ENCODE measurements around the gene PPP6R2.

Gene PPP6R2, protein sequence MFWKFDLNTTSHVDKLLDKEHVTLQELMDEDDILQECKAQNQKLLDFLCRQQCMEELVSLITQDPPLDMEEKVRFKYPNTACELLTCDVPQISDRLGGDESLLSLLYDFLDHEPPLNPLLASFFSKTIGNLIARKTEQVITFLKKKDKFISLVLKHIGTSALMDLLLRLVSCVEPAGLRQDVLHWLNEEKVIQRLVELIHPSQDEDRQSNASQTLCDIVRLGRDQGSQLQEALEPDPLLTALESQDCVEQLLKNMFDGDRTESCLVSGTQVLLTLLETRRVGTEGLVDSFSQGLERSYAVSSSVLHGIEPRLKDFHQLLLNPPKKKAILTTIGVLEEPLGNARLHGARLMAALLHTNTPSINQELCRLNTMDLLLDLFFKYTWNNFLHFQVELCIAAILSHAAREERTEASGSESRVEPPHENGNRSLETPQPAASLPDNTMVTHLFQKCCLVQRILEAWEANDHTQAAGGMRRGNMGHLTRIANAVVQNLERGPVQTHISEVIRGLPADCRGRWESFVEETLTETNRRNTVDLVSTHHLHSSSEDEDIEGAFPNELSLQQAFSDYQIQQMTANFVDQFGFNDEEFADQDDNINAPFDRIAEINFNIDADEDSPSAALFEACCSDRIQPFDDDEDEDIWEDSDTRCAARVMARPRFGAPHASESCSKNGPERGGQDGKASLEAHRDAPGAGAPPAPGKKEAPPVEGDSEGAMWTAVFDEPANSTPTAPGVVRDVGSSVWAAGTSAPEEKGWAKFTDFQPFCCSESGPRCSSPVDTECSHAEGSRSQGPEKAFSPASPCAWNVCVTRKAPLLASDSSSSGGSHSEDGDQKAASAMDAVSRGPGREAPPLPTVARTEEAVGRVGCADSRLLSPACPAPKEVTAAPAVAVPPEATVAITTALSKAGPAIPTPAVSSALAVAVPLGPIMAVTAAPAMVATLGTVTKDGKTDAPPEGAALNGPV

DNA sequence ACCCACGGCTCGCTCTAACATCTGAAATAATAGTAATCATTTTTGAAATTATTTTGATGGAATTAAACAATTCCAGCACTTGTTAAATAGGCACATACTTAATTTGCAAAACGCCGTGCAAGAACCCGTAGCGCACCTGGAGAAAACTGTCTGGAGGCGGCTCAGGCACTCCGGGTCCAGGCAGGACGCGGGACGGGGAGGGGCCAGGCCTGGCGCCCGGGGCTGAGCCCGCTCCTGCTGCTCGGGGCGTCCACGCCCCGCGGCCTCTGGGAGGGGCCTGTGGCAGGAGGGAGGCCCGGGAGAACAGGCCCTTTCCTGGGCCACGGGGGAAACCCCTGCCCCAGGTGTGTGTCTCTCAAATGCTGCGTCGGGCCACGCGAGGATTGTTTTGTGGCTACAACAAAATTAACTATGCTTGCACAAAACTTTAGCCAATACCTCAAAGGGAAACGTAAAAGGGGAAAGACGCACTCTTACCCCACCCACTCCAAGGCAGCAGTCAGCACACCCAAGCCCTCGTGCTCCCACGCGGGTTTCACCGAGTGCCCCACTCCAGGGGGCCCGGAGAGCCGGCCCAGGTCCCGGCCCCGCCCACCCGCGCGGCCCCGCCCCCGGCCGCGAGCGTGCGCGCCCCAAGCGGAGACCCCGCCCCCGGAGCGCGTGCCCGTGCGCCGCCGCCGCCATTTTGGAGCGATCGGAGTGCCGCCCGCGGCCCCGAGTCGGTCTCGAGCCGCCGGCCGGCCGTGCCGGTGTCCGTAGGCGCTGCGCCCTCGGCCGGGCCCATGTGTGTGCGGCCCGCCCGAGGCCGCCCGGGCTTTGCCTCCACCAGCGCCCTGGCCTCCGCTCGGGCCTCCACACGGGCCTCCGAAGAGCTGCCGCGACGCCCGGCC is at the start of gene PPP6R2:
TSS of gene PPP6R2 (plus strand) at position 677 of the 890 bp plus-strand sequence. CDS start 50,582 bp downstream, outside the sequence.
- peak; percentile 98 for DNase-seq

- DNase-seq, result no peak
Measured at GRCh38 chr22:50293441-50294318, 49.4 kb upstream of the PPP6R2 start.

DNA sequence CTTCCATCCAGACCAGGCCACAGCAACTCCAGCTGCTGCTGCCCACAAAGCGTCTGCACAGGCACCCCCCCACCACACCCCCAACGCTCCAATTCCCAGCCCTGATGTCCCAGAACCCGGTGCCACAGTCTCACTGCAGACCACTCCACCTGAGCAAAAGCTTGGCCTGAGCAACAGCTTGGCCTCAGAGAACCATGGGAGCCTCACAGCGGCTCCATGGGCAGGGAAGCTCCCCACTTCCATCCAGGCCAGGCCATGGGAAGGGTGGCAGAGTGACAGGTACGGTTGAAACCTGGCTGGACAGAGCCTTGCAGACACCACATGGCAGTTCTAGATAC is 48.8 kb upstream of the PPP6R2 start:
- no peak for DNase-seq

DNA sequence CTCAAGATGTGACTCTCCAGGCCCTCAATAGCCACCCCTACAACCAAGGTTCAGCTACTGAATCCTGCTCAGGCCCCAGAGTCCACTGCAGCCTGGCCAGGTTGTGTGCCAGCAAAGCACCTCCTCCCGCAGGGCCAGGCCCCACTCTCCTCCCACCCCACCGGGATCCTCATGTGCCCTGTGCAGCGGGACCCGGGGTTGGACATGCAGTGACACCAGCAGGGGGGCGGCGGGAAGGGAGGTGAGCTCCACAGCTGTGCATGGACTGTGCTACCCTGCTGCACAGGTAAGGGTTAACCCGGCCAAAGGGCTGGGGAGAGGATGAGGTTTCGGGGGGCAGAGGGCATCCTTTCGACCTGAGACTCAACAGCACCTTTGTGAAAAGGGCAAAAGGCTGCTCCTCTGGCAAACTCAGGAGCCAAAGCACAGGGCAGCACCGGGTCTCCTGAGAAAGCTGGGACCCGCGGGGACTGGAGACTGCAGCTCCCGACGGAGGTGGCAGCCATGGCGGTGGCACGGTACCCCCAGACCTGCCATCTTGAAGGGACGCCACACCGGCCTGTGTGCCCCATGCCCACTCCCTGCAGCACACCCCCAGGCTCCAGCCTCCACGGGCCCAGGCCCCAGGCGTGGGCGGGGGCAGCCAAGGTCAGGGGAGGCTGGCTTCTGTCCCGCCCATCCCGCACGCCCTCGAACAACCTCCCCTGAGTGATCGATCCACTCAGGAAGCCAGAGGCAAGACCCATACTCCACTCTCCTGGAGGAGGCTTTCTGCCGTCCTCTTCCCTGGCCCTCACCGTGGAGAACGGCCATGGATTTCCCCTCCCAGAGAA is 46.3 kb upstream of the PPP6R2 start:
- no peak for DNase-seq

- DNase-seq, result no peak
Measured at GRCh38 chr22:50297510-50298265, 45.4 kb upstream of the PPP6R2 start.

DNA sequence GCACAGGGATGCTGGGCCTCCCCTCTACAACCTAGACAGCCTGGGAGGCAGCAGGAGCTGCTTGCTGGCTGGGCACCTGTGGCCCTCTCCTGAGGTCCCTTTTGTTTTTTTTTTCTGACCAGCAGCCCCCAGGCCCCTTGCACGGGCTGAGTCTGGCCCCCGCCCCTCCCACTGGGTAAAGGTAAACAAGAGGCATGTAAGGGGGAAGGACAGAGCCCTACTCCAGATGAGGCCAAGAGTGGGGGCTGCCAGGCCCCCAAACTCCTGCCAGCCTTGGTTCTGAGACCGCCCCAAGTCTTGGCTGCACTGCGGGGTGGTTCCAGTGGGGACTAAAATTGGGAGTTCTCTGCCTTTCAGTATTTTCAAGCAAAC is 44.9 kb upstream of the PPP6R2 start:
- no peak for DNase-seq

- no peak for DNase-seq
Measured at GRCh38 chr22:50298937-50299784, 44.0 kb upstream of the PPP6R2 start.

- no peak for DNase-seq
Measured at GRCh38 chr22:50299785-50300619, 43.1 kb upstream of the PPP6R2 start.

- DNase-seq, result no peak
Measured at GRCh38 chr22:50300620-50301257, 42.4 kb upstream of the PPP6R2 start.

GRCh38 chr22:50301581-50301991 is 41.5 kb upstream of the PPP6R2 start:
- no peak for DNase-seq

DNA sequence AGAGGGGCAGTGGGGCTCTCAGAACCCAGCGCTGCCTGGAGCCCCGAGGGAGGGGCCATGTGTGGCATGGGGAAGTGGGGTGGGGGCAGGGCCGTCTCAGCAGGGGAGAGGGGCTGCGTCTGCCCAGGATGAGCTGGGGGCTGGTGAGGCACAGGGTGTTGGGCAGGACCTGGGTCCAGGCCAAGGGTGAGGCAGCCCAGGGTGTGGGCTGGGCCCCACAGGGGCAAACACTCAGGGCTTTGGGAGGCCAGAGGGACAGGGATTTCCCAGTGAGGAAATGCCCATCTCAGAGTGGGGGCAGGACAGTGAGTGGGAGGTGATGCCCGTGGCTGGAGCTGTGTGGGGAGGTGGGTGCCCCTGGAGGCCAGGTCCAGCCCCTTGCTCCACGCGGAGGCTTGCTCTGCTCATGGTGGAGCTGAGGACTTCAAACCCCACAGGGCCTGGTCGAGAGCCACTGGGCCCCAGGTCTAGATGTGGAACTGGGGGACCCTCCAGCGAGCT is 41.0 kb upstream of the PPP6R2 start:
- DNase-seq, result no peak

- no peak for DNase-seq
Measured at GRCh38 chr22:50302564-50302963, 40.6 kb upstream of the PPP6R2 start.

DNA sequence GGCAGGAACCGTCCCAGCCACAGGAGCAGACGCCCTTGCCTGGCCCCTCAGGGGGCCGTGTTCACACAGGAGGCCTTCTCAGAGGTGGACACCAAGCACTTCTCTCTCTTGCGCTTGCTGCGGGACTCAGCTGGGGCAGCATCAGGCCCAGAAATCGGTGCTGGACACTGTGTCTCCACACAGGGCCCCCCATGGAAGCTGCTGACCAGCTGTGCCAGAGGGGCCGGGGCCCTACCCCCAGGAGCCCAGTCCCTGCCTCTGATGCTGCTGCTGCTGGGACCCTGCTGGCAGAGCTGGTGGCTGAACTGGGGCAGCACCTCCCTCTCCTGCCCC is 39.6 kb upstream of the PPP6R2 start:
- DNase-seq, result no peak

- DNase-seq, result no peak
Measured at GRCh38 chr22:50303848-50304527, 39.1 kb upstream of the PPP6R2 start.

- DNase-seq, result no peak
Measured at GRCh38 chr22:50304528-50305392, 38.4 kb upstream of the PPP6R2 start.

- DNase-seq, result no peak
Measured at GRCh38 chr22:50305393-50305922, 37.7 kb upstream of the PPP6R2 start.
